ENCODE measurements around the gene LENG1.

The LENG1 gene

GRCh38 chr19:54109651-54110050, 49.9 kb downstream of the LENG1 start:
- no peak for DNase-seq (ENCODE audit: low read depth, low spot score)

- no peak for DNase-seq (ENCODE audit: low read depth, low spot score)
Observed at GRCh38 chr19:54108496-54108895, 51.0 kb downstream of the LENG1 start.

GRCh38 chr19:54107876-54108490, 51.5 kb downstream of the LENG1 start:
- no peak for DNase-seq (ENCODE audit: low read depth, low spot score)

GRCh38 chr19:54106716-54107115, 52.8 kb downstream of the LENG1 start:
- no peak for DNase-seq (ENCODE audit: low read depth, low spot score)

- DNase-seq (ENCODE audit: low read depth, low spot score), result no peak
Observed at GRCh38 chr19:54105796-54106195, 53.7 kb downstream of the LENG1 start.

Data from astrocyte of the hippocampus (primary cell).